Measurements from ENCODE around the gene FREM2. TPM values are rescaled to one million over a fixed set of nuclear protein-coding genes. Genes with fewer than 3 reads are reported as not detected.

FREM2 gene
- total RNA-seq, 8 experiments from 2014 or later, result 0.05 to 3.1 (median 0.39) TPM

- ATAC-seq (replicated peaks in 6 of 8), result no peak
- Histone ChIP-seq H3K4me1 (replicated peaks in 1 of 2) (peaks cover 0 to 2% of the 10 kb centered on the region in 2 donors), H3K27ac (no peak overlapping the region), H3K4me3 (no peak overlapping the region)
- WGBS, 10 experiments, result 17 to 100% (median 50%) methylated on average over 1 of the region's 1 CpG; no CpG with 5 or more reads in 3 of the 10 experiments
- in situ Hi-C loops (cut with MboI; ENCODE audit: low pct_unique_long_range_greater_than_20kb in 2 of 9, low sequenced_read_pairs in 9 of 9, unreplicated experiment in 9 of 9), result no loop called here
Observed at GRCh38 chr13:38697197-38697596, 10.3 kb downstream of the FREM2 start.

DNA sequence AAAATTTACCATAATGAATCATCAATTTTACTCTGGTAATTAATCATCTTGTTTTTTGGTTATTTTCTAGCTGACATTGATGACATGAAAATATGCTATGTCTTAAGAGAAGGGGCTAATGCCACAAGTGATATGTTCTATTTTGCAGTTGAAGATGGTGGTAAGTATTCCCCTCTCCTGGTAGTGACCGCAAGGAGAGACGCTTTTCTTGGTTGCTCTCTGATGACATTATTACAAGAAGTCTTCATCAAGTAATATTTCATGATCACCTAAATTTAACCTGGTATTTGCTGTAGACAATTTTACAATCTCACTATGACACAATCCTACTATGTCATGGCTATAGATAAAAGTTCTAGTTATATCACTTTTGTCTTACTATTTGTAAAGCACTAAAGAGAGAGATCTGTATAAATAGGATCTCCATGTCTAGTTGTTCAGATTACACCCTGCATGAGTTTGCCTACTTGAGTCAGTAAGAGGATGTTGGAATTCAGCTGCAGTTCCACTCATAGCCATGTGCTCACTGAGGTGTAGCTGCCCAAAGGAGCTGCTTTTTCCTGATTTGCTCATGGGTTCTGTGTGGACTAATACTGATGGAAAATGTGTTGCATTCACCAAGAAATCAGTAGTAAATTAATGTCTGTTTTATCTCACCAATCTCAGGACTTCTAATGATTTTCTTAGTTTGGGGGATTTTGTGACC lies 10.9 kb downstream of the FREM2 start:
- Histone ChIP-seq H3K4me3 (no peak overlapping the region), H3K4me1 (replicated peaks in 1 of 2) (peaks cover 0 to 2% of the 10 kb centered on the region in 2 donors), H3K27ac (no peak overlapping the region)
- peak in 3 of 8 experiments; percentile 34 to 67 (median 40) for ATAC-seq (replicated peaks in 6 of 8)
- WGBS, 10 experiments, result 71 to 100% (median 95%) methylated on average over 2 of the region's 2 CpGs; no CpG with 5 or more reads in 3 of the 10 experiments
- in situ Hi-C loops (cut with MboI; ENCODE audit: low pct_unique_long_range_greater_than_20kb in 2 of 9, low sequenced_read_pairs in 9 of 9, unreplicated experiment in 9 of 9), result no loop called here

DNA sequence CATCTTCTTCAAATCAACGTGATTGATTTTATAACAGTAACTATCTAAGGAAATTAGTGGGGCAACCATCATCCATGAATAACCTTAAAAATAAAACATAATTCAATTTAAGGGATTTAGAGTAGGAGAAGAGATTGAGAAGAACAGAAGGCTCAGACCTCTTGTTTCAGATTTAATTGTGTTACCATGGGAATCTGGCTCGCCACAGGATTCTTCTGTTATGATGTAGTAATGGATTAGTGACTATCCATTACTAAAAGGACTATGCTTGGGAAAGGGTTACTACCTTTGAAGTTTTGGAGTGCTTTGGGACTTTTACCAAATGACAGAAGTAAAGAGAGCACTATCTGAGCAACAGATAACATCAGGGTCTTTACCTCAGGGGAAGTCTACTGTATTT lies 13.2 kb downstream of the FREM2 start:
- in situ Hi-C loops (cut with MboI; ENCODE audit: low pct_unique_long_range_greater_than_20kb in 2 of 9, low sequenced_read_pairs in 9 of 9, unreplicated experiment in 9 of 9), result no loop called here

DNA sequence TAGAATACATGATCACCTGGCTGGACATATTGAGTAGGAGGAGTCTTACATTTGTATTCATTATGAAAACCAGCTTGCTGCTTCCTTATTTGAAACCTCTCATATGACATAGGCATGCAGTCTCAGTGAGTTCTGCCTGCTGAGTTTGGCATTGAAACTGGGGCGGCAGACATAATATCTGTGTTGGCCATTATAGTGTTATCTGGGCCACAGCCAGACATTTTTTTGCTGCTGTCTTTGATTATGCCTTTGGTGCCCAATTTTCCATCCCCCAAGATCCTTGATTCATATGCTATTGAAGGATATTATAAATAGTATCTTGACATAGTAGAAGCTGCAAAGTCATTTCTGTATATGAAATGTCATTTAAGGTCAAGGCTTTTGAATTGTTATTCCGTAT lies 15.8 kb downstream of the FREM2 start:
- no peak overlapping the region for H3K4me3 ChIP-seq
- no peak overlapping the region for H3K27ac ChIP-seq
- 0 to 100% (median 94%) methylated on average over 1 to 2 of the region's 2 CpGs; no CpG with 5 or more reads in 2 of the 10 experiments for WGBS, 10 experiments
- in situ Hi-C loops (cut with MboI; ENCODE audit: low pct_unique_long_range_greater_than_20kb in 2 of 9, low sequenced_read_pairs in 9 of 9, unreplicated experiment in 9 of 9), result no loop called here
- peaks cover 0 to 7% of the 10 kb centered on the region in 2 donors for H3K4me1 ChIP-seq (replicated peaks in 1 of 2)
- ATAC-seq (replicated peaks in 6 of 8), result no peak

More for the DNA sequence above, 13.2 kb downstream of the FREM2 start:
- ATAC-seq (replicated peaks in 6 of 8), result no peak
- H3K4me1 ChIP-seq (replicated peaks in 1 of 2), result peaks cover 0 to 7% of the 10 kb centered on the region in 2 donors
- H3K27ac ChIP-seq, result no peak overlapping the region
- H3K4me3 ChIP-seq, result no peak overlapping the region
- 21 to 100% (median 83%) methylated on average over 1 to 2 of the region's 2 CpGs; no CpG with 5 or more reads in 1 of the 10 experiments for WGBS, 10 experiments

DNA sequence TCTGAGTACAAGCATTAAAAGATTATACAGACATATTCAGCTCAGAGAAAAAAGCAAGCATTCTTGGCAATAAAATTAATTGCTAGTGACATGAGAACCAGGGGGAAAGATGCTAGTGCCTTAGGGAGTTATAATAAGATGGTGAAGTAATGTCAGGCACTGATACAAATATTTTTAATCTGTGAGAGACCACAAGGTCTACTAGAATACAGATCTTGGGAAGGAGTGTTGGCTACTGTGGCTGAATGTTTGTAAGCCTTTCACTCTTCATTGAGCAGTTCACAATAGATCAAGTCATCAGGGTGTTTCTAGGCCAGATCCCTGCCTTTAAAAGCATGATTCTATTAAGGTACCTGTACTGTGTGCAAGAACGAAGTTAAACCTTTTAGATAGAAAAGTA lies 16.4 kb downstream of the FREM2 start:
- in situ Hi-C loops (cut with MboI; ENCODE audit: low pct_unique_long_range_greater_than_20kb in 2 of 9, low sequenced_read_pairs in 9 of 9, unreplicated experiment in 9 of 9), result no loop called here
- 0 to 100% (median 71%) methylated on average over 1 of the region's 1 CpG; no CpG with 5 or more reads in 1 of the 10 experiments for WGBS, 10 experiments
- ATAC-seq (replicated peaks in 6 of 8), result no peak
- Histone ChIP-seq H3K4me1 (replicated peaks in 1 of 2) (peaks cover 0 to 7% of the 10 kb centered on the region in 2 donors), H3K27ac (no peak overlapping the region), H3K4me3 (no peak overlapping the region)

- Histone ChIP-seq H3K4me1 (replicated peaks in 1 of 2) (peaks cover 0 to 4% of the 10 kb centered on the region in 2 donors), H3K27ac (no peak overlapping the region), H3K4me3 (no peak overlapping the region)
- ATAC-seq (replicated peaks in 6 of 8), result no peak
- in situ Hi-C loops (cut with MboI; ENCODE audit: low pct_unique_long_range_greater_than_20kb in 2 of 9, low sequenced_read_pairs in 9 of 9, unreplicated experiment in 9 of 9), result no loop called here
- 25 to 100% (median 70%) methylated on average over 1 to 5 of the region's 5 CpGs; no CpG with 5 or more reads in 2 of the 10 experiments for WGBS, 10 experiments
Observed at GRCh38 chr13:38705365-38705764, 18.5 kb downstream of the FREM2 start.

GRCh38 chr13:38707460-38707859 lies 20.6 kb downstream of the FREM2 start:
- in situ Hi-C loops (cut with MboI; ENCODE audit: low pct_unique_long_range_greater_than_20kb in 2 of 9, low sequenced_read_pairs in 9 of 9, unreplicated experiment in 9 of 9), result no loop called here
- H3K4me1 ChIP-seq (replicated peaks in 1 of 2), result peaks cover 0 to 4% of the 10 kb centered on the region in 2 donors
- no peak for ATAC-seq (replicated peaks in 6 of 8)
- no peak overlapping the region for H3K27ac ChIP-seq
- no peak overlapping the region for H3K4me3 ChIP-seq
- 10 to 86% (median 68%) methylated on average over 1 to 3 of the region's 3 CpGs; no CpG with 5 or more reads in 1 of the 10 experiments for WGBS, 10 experiments

DNA sequence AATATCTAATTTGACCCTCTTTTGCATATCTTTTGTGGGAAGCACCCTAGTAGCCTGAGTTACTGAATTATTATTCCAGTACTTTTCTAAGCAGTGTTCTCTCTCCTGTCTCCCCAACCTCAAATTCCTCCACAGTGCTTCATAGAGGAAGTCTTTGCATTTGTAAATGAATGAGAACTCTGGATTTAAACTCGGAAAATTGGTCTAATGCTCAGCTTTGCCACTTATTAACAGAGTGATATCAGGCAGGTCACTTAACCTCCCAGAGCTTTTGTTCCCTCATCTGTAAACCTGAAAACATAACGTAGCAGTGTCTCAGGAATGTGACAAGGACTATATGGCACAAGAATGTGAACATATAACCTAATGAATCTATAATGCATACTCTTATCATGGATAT lies 26.2 kb downstream of the FREM2 start:
- in situ Hi-C loops (cut with MboI; ENCODE audit: low pct_unique_long_range_greater_than_20kb in 2 of 9, low sequenced_read_pairs in 9 of 9, unreplicated experiment in 9 of 9), result no loop called here
- Histone ChIP-seq H3K4me3 (no peak overlapping the region), H3K27ac (no peak overlapping the region), H3K4me1 (replicated peaks in 1 of 2) (no peaks in the 10 kb centered on the region)
- 10 to 67% (median 31%) methylated on average over 1 to 2 of the region's 2 CpGs; no CpG with 5 or more reads in 2 of the 10 experiments for WGBS, 10 experiments
- no peak for ATAC-seq (replicated peaks in 6 of 8)

GRCh38 chr13:38718374-38718773 lies 31.5 kb downstream of the FREM2 start:
- WGBS, 10 experiments, result 4 to 100% (median 79%) methylated on average over 1 to 4 of the region's 4 CpGs; no CpG with 5 or more reads in 2 of the 10 experiments
- Histone ChIP-seq H3K4me3 (no peak overlapping the region), H3K4me1 (replicated peaks in 1 of 2) (no peaks in the 10 kb centered on the region), H3K27ac (no peak overlapping the region)
- in situ Hi-C loops (cut with MboI; ENCODE audit: low pct_unique_long_range_greater_than_20kb in 2 of 9, low sequenced_read_pairs in 9 of 9, unreplicated experiment in 9 of 9), result no loop called here
- no peak for ATAC-seq (replicated peaks in 6 of 8)

DNA sequence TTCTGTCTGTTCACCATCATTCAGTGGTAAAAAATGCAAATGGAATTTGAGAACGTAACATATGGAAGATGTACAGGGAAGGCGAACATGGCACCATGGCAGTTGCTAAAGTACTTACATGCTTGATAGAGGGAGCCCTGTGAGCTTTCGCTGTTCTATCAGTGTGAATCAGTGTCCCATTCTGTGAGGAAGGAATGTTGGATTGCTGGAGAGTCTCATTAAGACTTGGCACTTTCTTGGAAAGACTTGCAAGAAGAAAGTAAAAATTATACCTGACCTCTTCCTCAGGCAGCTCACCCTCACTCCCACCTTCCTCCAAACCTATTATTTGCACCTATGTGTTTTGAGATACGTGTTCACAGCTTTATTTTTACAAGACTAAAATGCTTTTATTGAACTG lies 43.5 kb downstream of the FREM2 start:
- in situ Hi-C loops (cut with MboI; ENCODE audit: low pct_unique_long_range_greater_than_20kb in 2 of 9, low sequenced_read_pairs in 9 of 9, unreplicated experiment in 9 of 9), result no loop called here
- 8 to 96% (median 90%) methylated on average over 1 to 4 of the region's 4 CpGs; no CpG with 5 or more reads in 1 of the 10 experiments for WGBS, 10 experiments
- no peak for ATAC-seq (replicated peaks in 6 of 8)
- Histone ChIP-seq H3K4me1 (replicated peaks in 1 of 2) (no peaks in the 10 kb centered on the region), H3K4me3 (no peak overlapping the region), H3K27ac (no peak overlapping the region)

DNA sequence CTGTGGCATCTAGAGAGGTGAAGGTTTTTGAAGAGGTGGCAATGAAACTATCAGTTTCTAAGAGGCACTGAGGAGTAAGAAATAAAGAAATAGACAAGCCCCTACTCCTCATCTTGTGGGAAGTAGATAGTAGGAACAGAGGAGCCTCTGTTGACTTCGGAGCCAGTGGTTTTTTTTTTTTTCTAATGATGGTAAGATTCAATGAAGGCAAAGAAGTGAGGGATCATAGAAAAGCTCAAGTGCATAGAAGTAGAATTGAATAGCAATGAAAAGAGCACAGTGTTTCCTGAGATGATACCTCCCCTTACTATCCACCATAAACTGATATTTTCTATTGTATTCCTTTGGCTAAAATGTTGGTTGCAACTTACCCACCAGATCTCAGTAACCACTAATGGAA lies 46.3 kb downstream of the FREM2 start:
- Histone ChIP-seq H3K4me3 (no peak overlapping the region), H3K27ac (no peak overlapping the region), H3K4me1 (replicated peaks in 1 of 2) (no peaks in the 10 kb centered on the region)
- 0 to 100% (median 100%) methylated on average over 1 of the region's 1 CpG; no CpG with 5 or more reads in 1 of the 10 experiments for WGBS, 10 experiments
- in situ Hi-C loops (cut with MboI; ENCODE audit: low pct_unique_long_range_greater_than_20kb in 2 of 9, low sequenced_read_pairs in 9 of 9, unreplicated experiment in 9 of 9), result no loop called here
- no peak for ATAC-seq (replicated peaks in 6 of 8)

GRCh38 chr13:38735665-38736440 lies 49.0 kb downstream of the FREM2 start:
- 18 to 100% (median 80%) methylated on average over 1 to 5 of the region's 6 CpGs; no CpG with 5 or more reads in 1 of the 10 experiments for WGBS, 10 experiments
- Histone ChIP-seq H3K4me3 (no peak overlapping the region), H3K27ac (no peak overlapping the region), H3K4me1 (replicated peaks in 1 of 2) (no peaks in the 10 kb centered on the region)
- ATAC-seq (replicated peaks in 6 of 8), result no peak
- in situ Hi-C loops (cut with MboI; ENCODE audit: low pct_unique_long_range_greater_than_20kb in 2 of 9, low sequenced_read_pairs in 9 of 9, unreplicated experiment in 9 of 9), result no loop called here

DNA sequence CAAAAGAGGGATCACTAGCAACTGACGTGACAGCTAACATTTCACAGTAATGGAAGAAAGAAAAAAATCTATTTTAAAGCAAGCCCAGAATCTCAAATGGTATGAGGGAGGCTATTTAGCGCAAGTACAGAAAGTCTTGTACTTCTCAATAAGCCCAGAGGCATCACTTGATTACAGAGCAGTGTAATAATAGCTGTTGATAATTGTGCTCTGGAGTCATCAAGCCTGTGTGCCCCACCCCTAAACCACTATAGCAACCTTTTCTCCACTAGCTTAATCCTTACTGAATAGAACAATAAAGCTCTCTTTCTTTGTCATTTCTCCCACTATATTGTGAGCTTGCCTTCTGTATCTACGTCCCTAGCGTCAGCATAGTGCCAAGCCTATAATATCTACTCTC lies 56.6 kb downstream of the FREM2 start:
- H3K27ac ChIP-seq, result no peak overlapping the region
- in situ Hi-C loops (cut with MboI; ENCODE audit: low pct_unique_long_range_greater_than_20kb in 2 of 9, low sequenced_read_pairs in 9 of 9, unreplicated experiment in 9 of 9), result no loop called here
- H3K4me3 ChIP-seq, result no peak overlapping the region
- H3K4me1 ChIP-seq (replicated peaks in 1 of 2), result no peaks in the 10 kb centered on the region
- WGBS, 10 experiments, result 7 to 100% (median 50%) methylated on average over 2 to 4 of the region's 4 CpGs; no CpG with 5 or more reads in 1 of the 10 experiments
- ATAC-seq (replicated peaks in 6 of 8), result peak in 3 of 8 experiments; percentile 32 to 65 (median 60)

Data from motor neuron (in vitro differentiated cells).